HEK293T (cell line): Measurements from ENCODE around the gene SCYGR1.

Experiments used
- BHLHE40 ChIP-seq: fragments of 450-650 bp; IDR thresholded peaks from 2 replicates; pipeline ENCODE4 v1.6.1; 2016; ENCODE audit warnings: mild to moderate bottlenecking, moderate library complexity, borderline replicate concordance
- SP1 ChIP-seq: fragments of 450-650 bp; IDR thresholded peaks from 2 replicates; pipeline ENCODE4 v1.6.1; 2017
- ZNF384 ChIP-seq: fragments of 450-650 bp; IDR thresholded peaks from 2 replicates; pipeline ENCODE4 v1.6.1; 2016

GRCh38 chr2:227379095-227379494 lies 8.7 kb downstream of the SCYGR1 start, which contains the start of gene TM4SF20:
- no peak for TF ChIP-seq SP1
- TF ChIP-seq BHLHE40, result no peak
- TF ChIP-seq ZNF384, result no peak
